H9 (cell line): ENCODE measurements around the gene MAPKAP1. TPM values are rescaled to one million over a fixed set of nuclear protein-coding genes. Genes with fewer than 3 reads are reported as not detected.

Source experiments
- DNase-seq: peaks from one replicate; pipeline ENCODE4 v3.0.0-alpha.2; 2017
- H2AFZ ChIP-seq: one replicate; pipeline ENCODE4 v1.6.1; 2013; ENCODE audit warnings: mild to moderate bottlenecking, low read length, control low read depth, moderate library complexity
- H2AK5ac ChIP-seq: 2 replicates; pipeline ENCODE4 v1.6.1; 2013; ENCODE audit warnings: low read length, control low read depth, mixed read lengths; ENCODE audit not compliant: insufficient read length
- H2BK120ac ChIP-seq: one replicate; pipeline ENCODE4 v1.6.1; 2013; ENCODE audit warnings: low read depth, mild to moderate bottlenecking, low read length, control low read depth, inconsistent platforms; ENCODE audit not compliant: poor library complexity, severe bottlenecking
- H2BK12ac ChIP-seq: 2 replicates; pipeline ENCODE4 v1.6.1; 2013; ENCODE audit warnings: low read length, control low read depth, mixed read lengths, low read depth; ENCODE audit not compliant: insufficient read length
- H2BK15ac ChIP-seq: 2 replicates; pipeline ENCODE4 v1.6.1; 2013; ENCODE audit warnings: low read depth, low read length, control low read depth
- H2BK20ac ChIP-seq: one replicate; pipeline ENCODE4 v1.6.1; 2013; ENCODE audit warnings: low read depth, mild to moderate bottlenecking, low read length, control low read depth, inconsistent platforms; ENCODE audit not compliant: poor library complexity, severe bottlenecking
- H2BK5ac ChIP-seq: 2 replicates; pipeline ENCODE4 v1.6.1; 2013; ENCODE audit warnings: low read length, control low read depth, mixed read lengths; ENCODE audit not compliant: insufficient read length
- H3K14ac ChIP-seq: 2 replicates; pipeline ENCODE4 v1.6.1; 2013; ENCODE audit warnings: low read length, control low read depth; ENCODE audit not compliant: insufficient read depth
- H3K18ac ChIP-seq: 2 replicates; pipeline ENCODE4 v1.6.1; 2013; ENCODE audit warnings: low read depth, mild to moderate bottlenecking, mixed read lengths, low read length, control low read depth; ENCODE audit not compliant: insufficient read length
- H3K23ac ChIP-seq: 2 replicates; pipeline ENCODE4 v1.6.1; 2013; ENCODE audit warnings: low read length, control low read depth, mixed read lengths, low read depth; ENCODE audit not compliant: insufficient read length
- H3K23me2 ChIP-seq: 2 replicates; pipeline ENCODE4 v1.6.1; 2013; ENCODE audit warnings: low read depth, mild to moderate bottlenecking, mixed read lengths, low read length, control low read depth; ENCODE audit not compliant: insufficient read length, poor library complexity, severe bottlenecking
- H3K27ac ChIP-seq: 2 replicates; pipeline ENCODE4 v1.5.1; 2013; ENCODE audit warnings: low read length, control low read depth, mixed read lengths, low read depth; ENCODE audit not compliant: insufficient read length
- H3K27me3 ChIP-seq: 2 replicates; pipeline ENCODE4 v1.6.1; 2013; ENCODE audit warnings: low read length, control low read depth, inconsistent platforms; ENCODE audit not compliant: insufficient read depth
- H3K4ac ChIP-seq: 2 replicates; pipeline ENCODE4 v1.6.1; 2013; ENCODE audit warnings: low read depth, mild to moderate bottlenecking, control low read depth, inconsistent platforms, low read length, moderate library complexity
- H3K4me1 ChIP-seq: 2 replicates; pipeline ENCODE4 v1.6.1; 2013; ENCODE audit warnings: low read length, control low read depth, inconsistent platforms; ENCODE audit not compliant: insufficient read depth
- H3K4me2 ChIP-seq: 2 replicates; pipeline ENCODE4 v1.6.1; 2013; ENCODE audit warnings: low read length, control low read depth, mixed read lengths; ENCODE audit not compliant: insufficient read length, insufficient read depth
- H3K56ac ChIP-seq: 2 replicates; pipeline ENCODE4 v1.6.1; 2013; ENCODE audit warnings: low read depth, mild to moderate bottlenecking, mixed read lengths, low read length, control low read depth; ENCODE audit not compliant: insufficient read length
- H3K79me1 ChIP-seq: 2 replicates; pipeline ENCODE4 v1.6.1; 2013; ENCODE audit warnings: low read depth, mild to moderate bottlenecking, moderate library complexity, low read length, control low read depth, inconsistent platforms; ENCODE audit not compliant: insufficient read depth, poor library complexity, severe bottlenecking
- H3K79me2 ChIP-seq: 2 replicates; pipeline ENCODE4 v1.6.1; 2013; ENCODE audit warnings: low read length, control low read depth, inconsistent platforms; ENCODE audit not compliant: insufficient read depth
- H3K9ac ChIP-seq: 2 replicates; pipeline ENCODE4 v1.6.1; 2013; ENCODE audit warnings: low read length, control low read depth, mixed read lengths; ENCODE audit not compliant: insufficient read length; ENCODE audit errors: extremely low read depth
- H3K9me3 ChIP-seq: one replicate; pipeline ENCODE4 v1.6.1; 2013; ENCODE audit warnings: low read depth, low read length, inconsistent platforms; ENCODE audit not compliant: control insufficient read depth
- H3T11ph ChIP-seq: one replicate; pipeline ENCODE4 v1.6.1; 2013; ENCODE audit warnings: mild to moderate bottlenecking, low read length, control low read depth, inconsistent platforms
- H4K20me1 ChIP-seq: one replicate; pipeline ENCODE4 v1.6.1; 2013; ENCODE audit not compliant: control insufficient read depth, insufficient read length, insufficient read depth
- H4K5ac ChIP-seq: 2 replicates; pipeline ENCODE4 v1.6.1; 2013; ENCODE audit warnings: low read depth, mild to moderate bottlenecking, mixed read lengths, low read length, control low read depth; ENCODE audit not compliant: insufficient read length
- H4K8ac ChIP-seq: replicated peaks from 2 replicates; pipeline ENCODE4 v1.6.1; 2013; ENCODE audit warnings: low read length, control low read depth, mixed read lengths, low read depth; ENCODE audit not compliant: insufficient read length
- H4K91ac ChIP-seq: 2 replicates; pipeline ENCODE4 v1.6.1; 2013; ENCODE audit warnings: low read depth, mild to moderate bottlenecking, moderate library complexity, mixed read lengths, low read length, control low read depth; ENCODE audit not compliant: insufficient read length
- H3K27ac Mint-ChIP-seq, 3 experiments: 2 replicates in 2 of 3; 3 replicates in 1 of 3; pipeline ENCODE4 v1.8.0; 2020 to 2021; ENCODE audit warnings: mixed read lengths in 3 of 3, mild to moderate bottlenecking in 1 of 3, moderate library complexity in 1 of 3
- H3K27me3 Mint-ChIP-seq: 2 replicates; pipeline ENCODE4 v1.8.0; 2021; ENCODE audit warnings: low read depth, mild to moderate bottlenecking, moderate library complexity, mixed read lengths
- H3K36me3 Mint-ChIP-seq, 3 experiments: 2 replicates in 2 of 3; 3 replicates in 1 of 3; pipeline ENCODE4 v1.8.0; 2020 to 2021; ENCODE audit warnings: low read depth in 3 of 3, mixed read lengths in 3 of 3; ENCODE audit not compliant: insufficient read depth in 1 of 3
- H3K4me1 Mint-ChIP-seq, 2 experiments: 2 replicates each; pipeline ENCODE4 v1.8.0; 2020; ENCODE audit warnings: mixed read lengths in 2 of 2
- H3K4me3 Mint-ChIP-seq, 2 experiments: 2 replicates in 1 of 2; 3 replicates in 1 of 2; pipeline ENCODE4 v1.8.0; 2020 to 2021; ENCODE audit warnings: mild to moderate bottlenecking in 2 of 2, mixed read lengths in 2 of 2, moderate library complexity in 1 of 2
- H3K9me3 Mint-ChIP-seq, 2 experiments: 2 replicates in 1 of 2; 3 replicates in 1 of 2; pipeline ENCODE4 v1.8.0; 2020; ENCODE audit warnings: mild to moderate bottlenecking in 2 of 2, mixed read lengths in 2 of 2, moderate library complexity in 1 of 2
- CTCF ChIP-seq: fragments of 200-600 bp; sonication (generic); conservative IDR thresholded peaks from 3 replicates; pipeline ENCODE4 v1.8.0; 2021; ENCODE audit warnings: antibody characterized with exemption, mild to moderate bottlenecking
- WGBS: extraction: QIAGEN DNeasy Blood & Tissue Kit; methylation state at CpG from one replicate; pipeline ENCODE4 v1.1.7; 2013; ENCODE audit warnings: missing lambda C conversion rate, low lambda C conversion rate, mixed read lengths; ENCODE audit not compliant: insufficient read length; ENCODE audit errors: extremely low coverage; 5-methylcytosine and 5-hydroxymethylcytosine counted together
- total RNA-seq: library from RNA; stranded (reverse); gene quantifications from 2 replicates; pipeline ENCODE4 v1.2.1, GENCODE V29; 2021

Gene MAPKAP1
- total RNA-seq, 1 experiment from 2014 or later = 97.0 TPM

GRCh38 chr9:125549891-125550885, 156.8 kb downstream of the MAPKAP1 start:
- Histone ChIP-seq H2BK20ac (no peak overlapping the region), H3K4ac (no peak overlapping the region), H3K23ac (no peak overlapping the region), H4K20me1 (no peaks in the 10 kb centered on the region), H3K4me1 (no peaks in the 10 kb centered on the region), H4K91ac (no peak overlapping the region), H3K14ac (no peak overlapping the region), H3K27me3 (no peaks in the 10 kb centered on the region; the same call in 1 of the 2 replicates), H3K79me1 (no peaks in the 10 kb centered on the region), H2BK120ac (no peak overlapping the region), H2AFZ (no peak overlapping the region), H3T11ph (no peak overlapping the region), H4K5ac (no peak overlapping the region), H2AK5ac (no peak overlapping the region), H2BK12ac (no peak overlapping the region), H3K18ac (no peak overlapping the region), H3K9ac (no peak overlapping the region), H2BK5ac (no peak overlapping the region), H3K9me3 (no peaks in the 10 kb centered on the region), H2BK15ac (no peak overlapping the region), H3K79me2 (no peaks in the 10 kb centered on the region), H3K23me2 (no peaks in the 10 kb centered on the region), H4K8ac (no peak overlapping the region), H3K4me2 (no peak overlapping the region), H3K27ac (no peak overlapping the region), H3K56ac (no peak overlapping the region)
- WGBS = no CpG with 5 or more reads among the region's 9 CpGs
- Mint-ChIP-seq H3K9me3 (no peaks in the 10 kb centered on the region), H3K4me1 (peaks cover 22 to 26% of the 10 kb centered on the region in 2 experiments), H3K27me3 (no peaks in the 10 kb centered on the region), H3K36me3 (peaks cover 0 to 4% (median 0%) of the 10 kb centered on the region in 3 experiments; a peak in 1 of 7 replicates), H3K27ac (no peak overlapping the region; a peak in 1 of 7 replicates), H3K4me3 (no peak overlapping the region)
- DNase-seq = no peak
- no peak for TF ChIP-seq CTCF
